ENCODE measurements around the gene B3GNT7.

DNA sequence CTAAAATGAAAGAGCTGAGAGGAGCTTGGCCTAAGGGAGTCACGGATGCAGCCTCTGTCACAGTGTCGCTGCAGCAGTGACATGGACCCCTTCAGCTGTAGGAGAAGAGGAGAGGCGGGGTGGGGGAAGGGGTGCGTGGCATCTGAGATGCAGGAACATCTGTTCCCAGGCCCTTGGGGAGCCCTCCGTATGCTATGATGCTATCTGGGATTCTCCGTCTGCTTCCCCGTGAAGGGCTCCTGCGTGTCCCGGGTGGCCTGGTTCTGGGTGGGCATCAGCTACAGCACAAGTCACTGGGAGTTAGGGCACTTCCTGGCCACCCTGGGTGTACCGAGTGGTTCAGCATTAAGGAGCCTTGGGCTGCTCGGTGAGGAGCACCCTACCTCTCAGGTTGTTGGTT lies 35.6 kb upstream of the B3GNT7 start:
- TF ChIP-seq, protein P1, sequence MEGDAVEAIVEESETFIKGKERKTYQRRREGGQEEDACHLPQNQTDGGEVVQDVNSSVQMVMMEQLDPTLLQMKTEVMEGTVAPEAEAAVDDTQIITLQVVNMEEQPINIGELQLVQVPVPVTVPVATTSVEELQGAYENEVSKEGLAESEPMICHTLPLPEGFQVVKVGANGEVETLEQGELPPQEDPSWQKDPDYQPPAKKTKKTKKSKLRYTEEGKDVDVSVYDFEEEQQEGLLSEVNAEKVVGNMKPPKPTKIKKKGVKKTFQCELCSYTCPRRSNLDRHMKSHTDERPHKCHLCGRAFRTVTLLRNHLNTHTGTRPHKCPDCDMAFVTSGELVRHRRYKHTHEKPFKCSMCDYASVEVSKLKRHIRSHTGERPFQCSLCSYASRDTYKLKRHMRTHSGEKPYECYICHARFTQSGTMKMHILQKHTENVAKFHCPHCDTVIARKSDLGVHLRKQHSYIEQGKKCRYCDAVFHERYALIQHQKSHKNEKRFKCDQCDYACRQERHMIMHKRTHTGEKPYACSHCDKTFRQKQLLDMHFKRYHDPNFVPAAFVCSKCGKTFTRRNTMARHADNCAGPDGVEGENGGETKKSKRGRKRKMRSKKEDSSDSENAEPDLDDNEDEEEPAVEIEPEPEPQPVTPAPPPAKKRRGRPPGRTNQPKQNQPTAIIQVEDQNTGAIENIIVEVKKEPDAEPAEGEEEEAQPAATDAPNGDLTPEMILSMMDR (IDR thresholded peaks at IDR 0.05), result no peak
- no peak for TF ChIP-seq POLR2A (IDR thresholded peaks at IDR 0.05)

Measured in body of pancreas (tissue), 4 donors.